Skeletal muscle satellite cell (primary cell): Measurements from ENCODE around the gene NPLOC4.

Experiments used
- H3K27me3 ChIP-seq: 2 replicates; pipeline ENCODE4 v1.7.0; 2013; ENCODE audit warnings: low read length; ENCODE audit not compliant: control insufficient read depth, insufficient read depth
- H3K36me3 ChIP-seq: 2 replicates; pipeline ENCODE4 v1.7.0; 2013; ENCODE audit warnings: mild to moderate bottlenecking, control low read depth, low read length; ENCODE audit not compliant: insufficient read depth
- H3K4me1 ChIP-seq: 2 replicates; pipeline ENCODE4 v1.7.0; 2013; ENCODE audit warnings: low read length; ENCODE audit not compliant: control insufficient read depth, insufficient read depth
- H3K4me2 ChIP-seq: 2 replicates; pipeline ENCODE4 v1.7.0; 2013; ENCODE audit warnings: mild to moderate bottlenecking, low read length
- H3K4me3 ChIP-seq: 2 replicates; pipeline ENCODE4 v1.7.0; 2013; ENCODE audit warnings: low read length
- H3K9ac ChIP-seq: 2 replicates; pipeline ENCODE4 v1.7.0; 2013; ENCODE audit warnings: mild to moderate bottlenecking, low read depth, low read length, moderate library complexity
- H3K9me3 ChIP-seq: replicated peaks from 2 replicates; pipeline ENCODE4 v1.7.0; 2013; ENCODE audit warnings: mild to moderate bottlenecking, control low read depth, low read length

NPLOC4 gene

DNA sequence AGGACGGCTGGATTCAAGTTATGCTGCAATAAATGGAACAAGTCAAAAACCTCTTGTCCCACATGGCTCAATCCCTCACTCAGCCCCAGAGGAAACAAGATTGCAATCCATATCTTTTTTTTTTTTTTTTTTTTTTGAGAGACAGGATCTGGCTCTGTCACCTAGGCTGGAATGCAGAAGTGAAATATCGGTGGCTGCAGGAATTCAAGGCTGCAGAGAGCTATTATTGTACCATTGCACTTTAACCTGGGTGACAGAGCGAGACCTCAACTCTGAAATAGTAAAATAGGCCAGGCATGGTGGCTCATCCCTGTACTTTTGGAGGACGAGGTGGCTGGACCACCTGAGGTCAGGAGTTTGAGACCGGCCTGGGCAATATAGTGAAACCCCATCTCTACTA lies 22.1 kb upstream of the NPLOC4 start:
- Histone ChIP-seq H3K4me2 (no peak overlapping the region), H3K9me3 (no peaks in the 10 kb centered on the region), H3K36me3 (peaks cover 2% of the 10 kb centered on the region), H3K9ac (no peak overlapping the region), H3K4me1 (peaks cover 2% of the 10 kb centered on the region), H3K4me3 (no peak overlapping the region), H3K27me3 (no peaks in the 10 kb centered on the region)

DNA sequence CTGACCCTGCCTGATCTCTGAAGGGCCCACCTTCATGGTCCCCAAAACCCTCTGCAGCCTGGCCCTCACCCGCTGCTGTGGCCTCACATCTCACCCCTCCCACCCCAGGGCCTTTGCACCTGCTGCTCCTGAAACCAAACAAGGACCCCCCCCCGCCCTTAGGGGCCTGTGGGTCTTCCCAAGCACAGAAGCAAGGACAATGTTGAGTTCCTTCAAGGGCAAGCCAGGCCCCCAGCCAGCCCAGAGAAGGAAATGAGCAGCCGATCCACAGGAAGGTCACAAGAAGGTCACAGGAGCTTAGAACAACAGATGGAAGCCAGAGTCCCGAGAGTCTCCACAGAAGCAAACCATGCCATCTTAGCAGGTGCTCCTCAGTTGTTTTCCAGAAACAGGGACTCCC lies 19.9 kb upstream of the NPLOC4 start:
- Histone ChIP-seq H3K27me3 (no peaks in the 10 kb centered on the region), H3K9ac (no peak overlapping the region), H3K4me2 (no peak overlapping the region), H3K9me3 (no peaks in the 10 kb centered on the region), H3K36me3 (no peaks in the 10 kb centered on the region), H3K4me3 (no peak overlapping the region), H3K4me1 (peaks cover 2% of the 10 kb centered on the region)

DNA sequence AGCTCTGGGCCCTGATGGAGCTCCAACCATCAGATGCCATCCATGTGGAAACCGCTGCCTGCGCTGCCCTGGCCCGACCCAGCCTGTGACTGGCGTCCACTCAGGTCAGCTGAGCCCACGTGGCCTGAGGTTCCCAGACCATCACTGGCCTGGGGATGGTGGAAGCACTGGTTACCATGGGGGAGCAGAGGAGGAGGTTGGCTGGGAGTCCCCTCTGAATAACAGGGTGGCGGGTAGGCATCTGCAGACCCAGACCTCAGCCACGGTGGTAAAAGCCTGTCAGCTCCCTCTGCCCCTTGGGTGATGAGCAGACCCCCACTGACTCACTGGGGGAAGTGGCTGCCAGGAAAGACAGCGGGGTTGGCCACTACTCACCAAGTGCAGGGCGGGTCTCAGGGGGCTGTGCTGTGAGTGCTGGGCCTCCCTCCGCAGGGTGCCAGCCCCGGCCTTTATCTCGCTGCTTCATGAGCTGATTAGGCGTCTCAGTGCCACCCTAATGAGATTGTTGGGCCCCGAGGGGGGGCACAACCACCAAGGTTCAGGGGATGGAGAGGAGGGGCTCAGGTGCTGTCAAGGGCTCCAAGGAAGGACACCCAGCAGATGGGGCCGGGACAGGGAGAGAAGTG lies 19.3 kb upstream of the NPLOC4 start, which contains the start of gene PDE6G:
TSS of gene PDE6G (minus strand) at position 425 of the 626 bp plus-strand sequence. CDS start 3,237 bp downstream, outside the sequence.
- no peak within 1 kb of the TSS for H3K9ac ChIP-seq
- H3K9me3 ChIP-seq, result no peaks in the 10 kb centered on the region

DNA sequence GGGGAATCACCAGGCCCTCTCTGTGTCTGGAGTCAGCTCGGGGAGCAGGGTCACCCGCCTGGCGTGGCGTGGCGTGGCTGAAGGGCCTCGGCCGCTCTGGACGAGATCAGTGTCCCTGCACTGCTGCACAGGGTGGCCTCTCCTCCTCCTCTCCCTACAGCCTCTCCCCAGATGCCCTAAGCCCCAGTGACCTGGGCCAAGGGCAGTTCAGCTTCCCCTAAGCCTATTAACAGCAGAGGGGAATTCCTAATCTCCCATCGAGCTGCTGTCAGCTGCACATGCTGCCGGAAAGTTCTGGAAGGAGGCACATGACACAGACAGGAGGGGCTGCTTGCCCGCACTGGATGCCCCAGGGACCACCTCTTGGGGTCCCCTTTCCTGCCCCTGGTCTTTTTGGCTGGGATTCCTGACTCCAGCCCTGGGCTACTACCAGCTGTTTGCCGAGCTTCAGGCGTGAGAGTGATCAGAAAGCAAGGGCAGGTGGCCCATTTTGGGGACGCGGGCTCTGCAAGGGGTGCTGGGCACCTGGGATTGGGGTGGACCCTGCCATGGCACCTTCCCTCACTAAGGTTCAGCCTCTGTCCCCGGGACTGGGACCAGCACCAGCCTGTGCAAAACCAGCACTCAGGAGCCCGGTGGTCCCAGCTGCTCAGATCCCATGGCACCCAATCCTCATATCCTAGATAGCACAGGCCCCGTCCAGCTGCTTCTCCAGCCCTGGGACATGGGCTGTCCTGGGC lies 18.6 kb upstream of the NPLOC4 start:
- H3K27me3 ChIP-seq, result no peaks in the 10 kb centered on the region

More for the DNA sequence above, 19.3 kb upstream of the NPLOC4 start, which contains the start of gene PDE6G:
- no peak within 1 kb of the TSS for H3K4me2 ChIP-seq
- H3K4me1 ChIP-seq, result peaks cover 8% of the 10 kb centered on the region
- no peaks in the 10 kb centered on the region for H3K27me3 ChIP-seq
- no peak within 1 kb of the TSS for H3K4me3 ChIP-seq
- H3K36me3 ChIP-seq, result no peaks in the 10 kb centered on the region

DNA sequence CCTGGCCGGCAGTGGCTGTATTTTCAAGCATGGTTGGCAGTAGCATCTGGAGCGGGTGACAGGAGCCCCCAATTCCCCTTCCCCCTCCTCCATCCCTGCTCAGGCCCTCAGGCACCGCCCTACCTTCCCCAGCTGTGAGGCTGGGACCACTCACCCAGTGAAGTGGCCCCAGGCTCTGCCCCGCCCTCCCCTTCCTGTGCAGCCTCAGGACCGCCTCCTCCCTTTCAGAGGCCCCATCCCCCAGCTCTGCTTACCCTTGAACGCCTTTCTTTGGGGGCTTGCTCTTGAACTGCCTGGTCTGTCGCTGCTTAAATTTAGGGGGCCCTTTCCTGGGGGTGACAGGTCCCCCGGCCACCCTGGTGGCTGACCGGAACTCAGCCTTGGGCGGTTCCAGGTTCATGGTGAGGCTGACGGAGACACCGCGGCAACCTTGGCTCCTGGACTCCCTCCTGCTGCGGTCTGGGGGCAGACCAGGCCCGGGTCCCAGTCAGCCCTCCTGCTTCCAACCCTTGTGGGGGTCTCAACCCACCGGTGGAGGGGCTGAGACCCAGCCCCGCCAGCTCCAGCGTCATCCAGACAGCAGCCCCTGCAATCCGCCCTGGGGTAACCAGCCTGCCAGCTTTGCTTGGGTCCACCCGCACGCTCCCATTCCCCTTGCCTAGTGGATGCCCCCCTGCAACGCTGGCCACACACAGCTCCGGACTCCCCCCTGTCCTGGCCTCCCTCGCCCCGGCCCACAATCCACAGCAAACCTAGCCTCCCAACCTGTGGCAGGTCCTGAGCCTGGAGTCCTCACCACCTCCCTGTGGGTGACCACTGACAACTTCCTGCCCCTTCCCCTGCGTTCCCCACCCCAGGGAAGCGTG lies 16.2 kb upstream of the NPLOC4 start:
- no peak overlapping the region for H3K9ac ChIP-seq
- peaks cover 9% of the 10 kb centered on the region for H3K27me3 ChIP-seq
- H3K36me3 ChIP-seq, result no peaks in the 10 kb centered on the region
- H3K4me3 ChIP-seq, result no peak overlapping the region
- peaks cover 9% of the 10 kb centered on the region for H3K4me1 ChIP-seq
- H3K4me2 ChIP-seq, result no peak overlapping the region
- H3K9me3 ChIP-seq, result no peaks in the 10 kb centered on the region

More for the DNA sequence above, 18.6 kb upstream of the NPLOC4 start:
- H3K9ac ChIP-seq, result no peak overlapping the region
- no peak overlapping the region for H3K4me2 ChIP-seq
- H3K4me3 ChIP-seq, result no peak overlapping the region
- peaks cover 9% of the 10 kb centered on the region for H3K4me1 ChIP-seq
- no peaks in the 10 kb centered on the region for H3K9me3 ChIP-seq
- no peaks in the 10 kb centered on the region for H3K36me3 ChIP-seq

DNA sequence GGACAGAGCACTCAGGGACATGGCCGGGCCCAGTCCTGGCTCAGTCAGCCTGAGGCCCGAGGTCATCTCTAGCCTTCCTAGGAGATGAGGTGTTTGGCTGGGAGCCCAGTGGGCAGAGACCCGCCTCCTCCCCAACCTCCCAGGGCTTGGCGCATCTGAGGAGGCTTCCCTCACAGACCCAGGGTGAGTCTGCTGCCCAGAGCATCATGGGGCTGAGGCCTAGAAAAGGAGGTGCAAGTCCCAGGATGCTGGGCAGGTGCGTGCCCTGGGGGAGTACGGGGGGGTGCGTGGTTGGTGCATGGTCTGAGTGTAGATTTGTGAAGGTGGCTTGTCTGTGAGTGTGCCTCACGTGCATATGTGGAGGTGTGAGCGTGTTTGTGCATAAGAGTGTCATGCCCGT lies 14.8 kb upstream of the NPLOC4 start:
- no peak overlapping the region for H3K4me3 ChIP-seq
- no peak overlapping the region for H3K4me2 ChIP-seq
- H3K4me1 ChIP-seq, result peaks cover 9% of the 10 kb centered on the region
- H3K36me3 ChIP-seq, result no peaks in the 10 kb centered on the region
- no peaks in the 10 kb centered on the region for H3K9me3 ChIP-seq
- H3K27me3 ChIP-seq, result peaks cover 22% of the 10 kb centered on the region
- H3K9ac ChIP-seq, result no peak overlapping the region

DNA sequence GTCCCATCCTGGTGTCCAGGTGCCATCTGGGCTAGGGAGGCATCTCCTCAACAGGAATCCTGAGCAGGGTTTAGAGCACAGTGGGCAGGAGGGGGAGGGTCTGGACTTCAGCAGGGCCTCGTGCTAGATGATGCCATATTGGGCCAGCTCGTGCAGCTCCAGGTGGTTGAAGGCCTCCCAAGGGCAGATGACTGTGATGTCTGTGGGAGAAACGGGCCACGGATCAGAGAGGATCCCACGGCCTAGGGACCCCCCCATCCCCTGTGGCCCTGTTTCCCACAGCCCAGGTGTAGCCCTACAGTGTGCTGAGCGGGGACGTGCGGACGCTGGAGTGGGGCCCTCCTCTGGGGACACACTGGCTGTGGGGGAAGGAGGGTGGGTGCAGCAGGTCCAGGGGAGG lies 14.0 kb upstream of the NPLOC4 start:
- H3K9me3 ChIP-seq, result no peaks in the 10 kb centered on the region
- peaks cover 23% of the 10 kb centered on the region for H3K27me3 ChIP-seq
- peaks cover 9% of the 10 kb centered on the region for H3K4me1 ChIP-seq
- H3K4me3 ChIP-seq, result no peak overlapping the region
- no peak overlapping the region for H3K9ac ChIP-seq
- H3K4me2 ChIP-seq, result no peak overlapping the region
- H3K36me3 ChIP-seq, result no peaks in the 10 kb centered on the region

DNA sequence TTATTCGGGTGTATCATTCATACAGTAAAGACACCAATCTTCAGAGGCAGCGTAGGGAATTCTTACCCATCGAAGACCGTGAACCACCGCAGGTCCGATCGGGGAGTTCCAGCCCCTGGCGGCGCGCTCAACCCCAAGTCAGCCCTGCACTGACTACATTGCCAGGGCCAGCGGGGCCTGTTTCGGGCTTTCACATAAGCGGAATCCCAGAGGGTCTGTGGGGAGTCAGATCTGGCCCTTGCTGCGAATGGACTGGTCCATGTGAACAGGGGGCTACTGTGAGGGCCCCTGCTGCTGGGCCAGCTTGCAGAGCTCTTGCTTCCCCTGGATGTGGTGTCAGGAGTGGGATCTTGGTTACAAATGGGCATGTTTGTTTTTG lies 11.8 kb upstream of the NPLOC4 start:
- Histone ChIP-seq H3K36me3 (no peaks in the 10 kb centered on the region), H3K4me1 (peaks cover 9% of the 10 kb centered on the region), H3K9me3 (no peaks in the 10 kb centered on the region), H3K27me3 (peaks cover 23% of the 10 kb centered on the region), H3K4me2 (no peak overlapping the region), H3K4me3 (no peak overlapping the region), H3K9ac (no peak overlapping the region)

DNA sequence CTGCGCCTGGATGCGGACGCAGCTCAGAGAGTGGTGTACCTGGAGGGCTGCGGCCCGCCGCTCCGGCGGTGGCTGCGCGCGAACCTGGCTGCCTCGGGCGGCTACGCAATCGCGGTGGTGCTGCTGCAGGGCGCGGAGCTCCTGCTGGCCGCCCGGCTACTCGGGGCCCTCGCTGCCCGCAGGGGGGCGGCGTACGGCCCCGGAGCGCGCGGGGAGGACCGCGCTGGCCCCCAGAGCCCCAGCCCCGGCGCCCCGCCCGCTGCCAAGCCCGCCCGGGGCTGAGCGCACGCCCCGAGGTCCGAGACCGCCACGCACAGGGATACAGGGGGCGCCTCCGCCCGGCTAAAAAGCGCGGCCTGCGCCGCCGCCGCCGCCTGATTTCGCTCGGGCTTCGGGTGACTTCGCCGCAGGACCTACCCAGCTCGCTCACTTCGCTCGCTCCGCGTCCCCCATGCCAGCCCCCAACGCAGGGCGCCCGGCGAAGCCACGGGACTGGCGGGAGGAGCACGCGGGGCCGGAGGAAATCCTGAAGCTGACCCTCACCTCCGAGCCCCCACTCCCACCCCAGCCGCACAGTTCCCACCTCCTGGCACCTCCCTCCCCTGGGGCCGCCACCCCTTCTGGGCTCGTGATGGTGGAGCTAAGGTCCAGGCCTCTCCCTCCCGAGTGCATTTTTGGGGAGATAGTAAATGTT lies 11.2 kb upstream of the NPLOC4 start:
- Histone ChIP-seq H3K4me2 (peak overlapping the region; percentile 29), H3K9ac (no peak overlapping the region), H3K36me3 (no peaks in the 10 kb centered on the region), H3K27me3 (peaks cover 23% of the 10 kb centered on the region), H3K9me3 (no peaks in the 10 kb centered on the region), H3K4me1 (peaks cover 9% of the 10 kb centered on the region), H3K4me3 (no peak overlapping the region)

DNA sequence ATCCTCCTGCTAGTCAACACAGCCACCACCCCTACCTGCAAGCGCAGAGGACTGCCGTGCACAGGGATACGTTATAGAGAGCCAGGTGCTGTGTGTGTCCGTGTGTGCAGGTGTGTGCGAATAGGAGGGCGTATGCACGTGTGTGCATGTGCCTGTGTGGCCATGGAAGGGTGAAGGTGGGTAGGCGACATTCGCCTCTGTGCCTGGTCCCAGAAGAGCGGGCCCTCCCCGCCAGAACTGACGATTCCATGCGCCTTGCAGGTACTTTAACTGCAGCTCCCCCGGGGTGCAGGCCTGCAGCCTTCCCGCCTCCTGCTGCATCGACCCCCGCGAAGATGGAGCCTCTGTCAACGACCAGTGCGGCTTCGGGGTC lies 10.7 kb upstream of the NPLOC4 start:
- no peak overlapping the region for H3K9ac ChIP-seq
- no peaks in the 10 kb centered on the region for H3K36me3 ChIP-seq
- H3K27me3 ChIP-seq, result peaks cover 23% of the 10 kb centered on the region
- no peaks in the 10 kb centered on the region for H3K9me3 ChIP-seq
- H3K4me1 ChIP-seq, result peaks cover 9% of the 10 kb centered on the region
- peak overlapping the region; percentile 29 for H3K4me2 ChIP-seq
- no peak overlapping the region for H3K4me3 ChIP-seq
